SH-SY5Y (cell line): ENCODE measurements around the gene PTPRD.

Experiments used
- GATA2 ChIP-seq: IDR thresholded peaks from 2 replicates; pipeline ENCODE4 v1.6.1; 2011; ENCODE audit warnings: mild to moderate bottlenecking, low read depth, low read length
- GATA3 ChIP-seq: IDR thresholded peaks from 2 replicates; pipeline ENCODE4 v1.6.1; 2011; ENCODE audit warnings: low read depth, mild to moderate bottlenecking, low read length, moderate library complexity

DNA sequence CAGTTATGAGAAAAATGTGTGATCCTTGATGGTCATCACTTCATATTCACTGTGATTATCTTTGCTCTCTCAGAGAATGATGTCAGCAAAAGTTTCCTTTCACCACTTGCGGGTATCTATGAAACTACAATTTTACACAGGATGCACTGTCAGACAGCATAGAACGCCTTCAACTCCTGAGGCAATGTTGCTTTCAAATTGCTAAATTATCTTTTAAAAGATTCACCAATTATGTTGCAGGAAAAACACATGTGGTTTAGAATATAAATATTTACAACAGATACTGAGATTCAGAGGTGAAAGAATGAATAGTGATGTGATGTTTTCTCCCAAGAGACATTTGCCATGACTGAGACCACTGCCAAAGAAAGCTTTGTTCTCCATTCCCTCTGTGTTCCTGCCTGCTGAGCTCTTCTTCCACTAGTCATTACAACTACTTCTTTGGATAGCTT lies 1933.4 kb downstream of the PTPRD start:
- no peak for TF ChIP-seq GATA2
- no peak for TF ChIP-seq GATA3
